GM08714 (cell line): Measurements from ENCODE around the gene TP53I11.

Experiments
- H3K4me3 ChIP-seq: fragments of 200-500 bp; sonication (Bioruptor generic); 2 replicates; pipeline ENCODE4 v1.5.1; 2014; ENCODE audit warnings: mild to moderate bottlenecking, low read length, inconsistent platforms
- ZNF274 ChIP-seq: IDR thresholded peaks from 2 replicates; pipeline ENCODE4 v1.6.1; 2012; ENCODE audit warnings: mild to moderate bottlenecking, low read depth, low read length

Gene TP53I11

GRCh38 chr11:44928816-44929215 lies 21.9 kb downstream of the TP53I11 start:
- TF ChIP-seq ZNF274: no peak
- no peak overlapping the region for H3K4me3 ChIP-seq

- no peak overlapping the region for H3K4me3 ChIP-seq
- no peak for TF ChIP-seq ZNF274
These were observed 22.5 kb downstream of the TP53I11 start for GRCh38 chr11:44928144-44928543.

GRCh38 chr11:44927174-44927661 lies 23.5 kb downstream of the TP53I11 start:
- no peak for TF ChIP-seq ZNF274
- H3K4me3 ChIP-seq: no peak overlapping the region

GRCh38 chr11:44926036-44926435 lies 24.6 kb downstream of the TP53I11 start:
- H3K4me3 ChIP-seq: no peak overlapping the region

GRCh38 chr11:44923806-44924205 lies 26.9 kb downstream of the TP53I11 start:
- no peak overlapping the region for H3K4me3 ChIP-seq
- TF ChIP-seq ZNF274: no peak

More at GRCh38 chr11:44926036-44926435, 24.6 kb downstream of the TP53I11 start:
- no peak for TF ChIP-seq ZNF274

- TF ChIP-seq ZNF274: no peak
- H3K4me3 ChIP-seq: no peak overlapping the region
These were observed 27.6 kb downstream of the TP53I11 start for GRCh38 chr11:44923115-44923514.

GRCh38 chr11:44920451-44920850 lies 30.2 kb downstream of the TP53I11 start:
- no peak for TF ChIP-seq ZNF274

GRCh38 chr11:44917741-44918140 lies 32.9 kb downstream of the TP53I11 start:
- H3K4me3 ChIP-seq: no peak overlapping the region

More at GRCh38 chr11:44920451-44920850, 30.2 kb downstream of the TP53I11 start:
- H3K4me3 ChIP-seq: no peak overlapping the region

GRCh38 chr11:44916801-44917385 lies 33.8 kb downstream of the TP53I11 start:
- H3K4me3 ChIP-seq: no peak overlapping the region
- no peak for TF ChIP-seq ZNF274

More at GRCh38 chr11:44917741-44918140, 32.9 kb downstream of the TP53I11 start:
- no peak for TF ChIP-seq ZNF274

- H3K4me3 ChIP-seq: no peak overlapping the region
- TF ChIP-seq ZNF274: no peak
These were observed 34.4 kb downstream of the TP53I11 start for GRCh38 chr11:44916331-44916730.

- TF ChIP-seq ZNF274: no peak
- H3K4me3 ChIP-seq: no peak overlapping the region
These were observed 35.1 kb downstream of the TP53I11 start for GRCh38 chr11:44915621-44916020.

- H3K4me3 ChIP-seq: no peak overlapping the region
These were observed 35.7 kb downstream of the TP53I11 start for GRCh38 chr11:44915004-44915403.

GRCh38 chr11:44914105-44914504 lies 36.6 kb downstream of the TP53I11 start:
- no peak for TF ChIP-seq ZNF274

More at GRCh38 chr11:44915004-44915403, 35.7 kb downstream of the TP53I11 start:
- no peak for TF ChIP-seq ZNF274

GRCh38 chr11:44913502-44913901 lies 37.2 kb downstream of the TP53I11 start:
- no peak overlapping the region for H3K4me3 ChIP-seq
- no peak for TF ChIP-seq ZNF274

More at GRCh38 chr11:44914105-44914504, 36.6 kb downstream of the TP53I11 start:
- H3K4me3 ChIP-seq: no peak overlapping the region

GRCh38 chr11:44912270-44912987 lies 38.3 kb downstream of the TP53I11 start:
- H3K4me3 ChIP-seq: no peak overlapping the region
- no peak for TF ChIP-seq ZNF274
